Smooth muscle cell (in vitro differentiated cells): ENCODE results near the gene TSPAN4. TPM values are rescaled to one million over a fixed set of nuclear protein-coding genes. Genes with fewer than 3 reads are reported as not detected.

Source experiments
- DNase-seq: peaks from one replicate; lab custom pipeline; 2025; ENCODE audit not compliant: unreplicated experiment; lab: John Stamatoyannopoulos, UW
- H2AFZ ChIP-seq: fragments of 200-600 bp; sonication (generic); 2 replicates; pipeline ENCODE4 v1.6.0; 2016; ENCODE audit warnings: antibody characterized with exemption, low read depth, mild to moderate bottlenecking
- H3F3A ChIP-seq: fragments of 200-600 bp; sonication (generic); 2 replicates; pipeline ENCODE4 v1.6.0; 2017; ENCODE audit warnings: antibody characterized with exemption, low read depth
- H3K27ac ChIP-seq: fragments of 200-600 bp; sonication (generic); 2 replicates; pipeline ENCODE4 v1.5.1; 2016; ENCODE audit warnings: low read depth, mild to moderate bottlenecking
- H3K27me3 ChIP-seq: fragments of 200-600 bp; sonication (generic); 2 replicates; pipeline ENCODE4 v1.6.1; 2016; ENCODE audit warnings: low read depth, mild to moderate bottlenecking
- H3K36me3 ChIP-seq: fragments of 200-600 bp; sonication (generic); 2 replicates; pipeline ENCODE4 v1.5.1; 2016; ENCODE audit warnings: low read depth
- H3K4me1 ChIP-seq: fragments of 200-600 bp; sonication (generic); 2 replicates; pipeline ENCODE4 v1.5.1; 2016; ENCODE audit warnings: low read depth
- H3K4me2 ChIP-seq: fragments of 200-600 bp; sonication (generic); 2 replicates; pipeline ENCODE4 v1.6.0; 2016; ENCODE audit warnings: mild to moderate bottlenecking
- H3K4me3 ChIP-seq: fragments of 200-600 bp; sonication (generic); 2 replicates; pipeline ENCODE4 v1.5.1; 2016; ENCODE audit warnings: mild to moderate bottlenecking
- H3K79me2 ChIP-seq: fragments of 200-600 bp; sonication (generic); 2 replicates; pipeline ENCODE4 v1.6.0; 2016; ENCODE audit warnings: low read depth, mild to moderate bottlenecking
- H3K9ac ChIP-seq: fragments of 200-600 bp; sonication (generic); 2 replicates; pipeline ENCODE4 v1.6.0; 2016; ENCODE audit warnings: low read depth
- H3K9me3 ChIP-seq: fragments of 200-600 bp; sonication (generic); replicated peaks from 2 replicates; pipeline ENCODE4 v1.5.1; 2016; ENCODE audit warnings: low read depth
- H4K20me1 ChIP-seq: fragments of 200-600 bp; sonication (generic); 2 replicates; pipeline ENCODE4 v1.6.0; 2016; ENCODE audit warnings: low read depth
- CTCF ChIP-seq: fragments of 200-600 bp; sonication (generic); IDR thresholded peaks from 2 replicates; pipeline ENCODE4 v1.5.1; 2017; ENCODE audit warnings: borderline replicate concordance, mild to moderate bottlenecking, antibody characterized with exemption; ENCODE audit not compliant: insufficient read depth, poor library complexity, severe bottlenecking
- WGBS: methylation state at CpG from one replicate; pipeline ENCODE4 v1.1.7; 2016; ENCODE audit warnings: low lambda C conversion rate; 5-methylcytosine and 5-hydroxymethylcytosine counted together
- polyA plus RNA-seq: library from polyadenylated mRNA; unstranded; fragments of >200 nt; fragmentation: Nextera tagmentation; extraction: Ambion mirVana; gene quantifications from 2 replicates; pipeline ENCODE4 v1.2.1, GENCODE V29; 2016
- total RNA-seq: library from RNA; depleted of rRNA; stranded (reverse); fragments of >200 nt; gene quantifications from 2 replicates; pipeline ENCODE4 v1.2.3, GENCODE V29; 2014

Gene TSPAN4
- total and polyA plus RNA-seq, 2 experiments from 2014 or later: 68.2 to 179 TPM

- H3K9me3 ChIP-seq: no peaks in the 10 kb centered on the region
- H3K27me3 ChIP-seq: no peaks in the 10 kb centered on the region
- 96% methylated on average over 22 of the region's 31 CpGs for WGBS
- H3K4me1 ChIP-seq: peaks cover 16% of the 10 kb centered on the region
- no peak overlapping the region for H2AFZ ChIP-seq
- H4K20me1 ChIP-seq: peaks cover 47% of the 10 kb centered on the region
- no peak overlapping the region for H3K4me2 ChIP-seq
- no peaks in the 10 kb centered on the region for H3K79me2 ChIP-seq
- H3K27ac ChIP-seq: no peak overlapping the region
- H3F3A ChIP-seq: no peaks in the 10 kb centered on the region
- TF ChIP-seq CTCF: no peak
- no peak overlapping the region for H3K4me3 ChIP-seq
- no peaks in the 10 kb centered on the region for H3K36me3 ChIP-seq
- H3K9ac ChIP-seq: no peak overlapping the region
- DNase-seq: no peak
These were observed 21.5 kb downstream of the TSPAN4 start for GRCh38 chr11:863910-864827.

- DNase-seq: no peak
- H4K20me1 ChIP-seq: peaks cover 42% of the 10 kb centered on the region
- no peaks in the 10 kb centered on the region for H3K27me3 ChIP-seq
- H3K4me2 ChIP-seq: no peak overlapping the region
- H3K79me2 ChIP-seq: no peaks in the 10 kb centered on the region
- H3F3A ChIP-seq: no peaks in the 10 kb centered on the region
- H3K36me3 ChIP-seq: no peaks in the 10 kb centered on the region
- no peak overlapping the region for H2AFZ ChIP-seq
- H3K4me1 ChIP-seq: peaks cover 11% of the 10 kb centered on the region
- H3K9ac ChIP-seq: no peak overlapping the region
- H3K4me3 ChIP-seq: no peak overlapping the region
- TF ChIP-seq CTCF: no peak
- WGBS: 88% methylated on average over 8 of the region's 11 CpGs
- no peak overlapping the region for H3K27ac ChIP-seq
- no peaks in the 10 kb centered on the region for H3K9me3 ChIP-seq
These were observed 22.2 kb downstream of the TSPAN4 start for GRCh38 chr11:864898-865297.

GRCh38 chr11:865462-866430, 23.1 kb downstream of the TSPAN4 start:
- H3K36me3 ChIP-seq: no peaks in the 10 kb centered on the region
- H3K4me1 ChIP-seq: peaks cover 10% of the 10 kb centered on the region
- H2AFZ ChIP-seq: no peak overlapping the region
- H3K4me3 ChIP-seq: no peak overlapping the region
- no peaks in the 10 kb centered on the region for H3K79me2 ChIP-seq
- no peaks in the 10 kb centered on the region for H3K9me3 ChIP-seq
- H3K9ac ChIP-seq: no peak overlapping the region
- no peaks in the 10 kb centered on the region for H3K27me3 ChIP-seq
- no peaks in the 10 kb centered on the region for H3F3A ChIP-seq
- peaks cover 33% of the 10 kb centered on the region for H4K20me1 ChIP-seq
- no peak overlapping the region for H3K4me2 ChIP-seq
- no peak for DNase-seq
- WGBS: 91% methylated on average over 38 of the region's 41 CpGs
- no peak overlapping the region for H3K27ac ChIP-seq
- no peak for TF ChIP-seq CTCF
